Cardiac fibroblast (primary cell): Measurements from ENCODE around the gene ATP11C.

Source experiments
- DNase-seq, 2 donors: peaks; one replicate each; pipeline versions ENCODE4 v3.0.0 to v3.0.0-alpha.2; 2010; ENCODE audit warnings: low read depth in 2 of 2
- H3K4me3 ChIP-seq, 2 donors: replicated peaks in 1 of 2; 1 replicate in 1 of 2; 2 replicates in 1 of 2; pipeline ENCODE4 v1.5.1; 2011; ENCODE audit warnings: low read depth in 2 of 2, low read length in 2 of 2, mild to moderate bottlenecking in 2 of 2, moderate library complexity in 1 of 2
- CTCF ChIP-seq: IDR thresholded peaks from one replicate; pipeline ENCODE4 v1.5.1; 2011; ENCODE audit warnings: low read depth, mild to moderate bottlenecking, low read length, inconsistent platforms

ATP11C gene

GRCh38 chrX:139783030-139783429 is 149.8 kb downstream of the ATP11C start:
- no peak for DNase-seq
- H3K4me3 ChIP-seq: no peak overlapping the region
- TF ChIP-seq CTCF: no peak

GRCh38 chrX:139776599-139776998 is 156.3 kb downstream of the ATP11C start:
- TF ChIP-seq CTCF: no peak
- no peak for DNase-seq
- no peak overlapping the region for H3K4me3 ChIP-seq

GRCh38 chrX:139770366-139770765 is 162.5 kb downstream of the ATP11C start:
- DNase-seq: no peak
- H3K4me3 ChIP-seq: no peak overlapping the region
- no peak for TF ChIP-seq CTCF

GRCh38 chrX:139766545-139766983 is 166.3 kb downstream of the ATP11C start:
- DNase-seq: no peak
- no peak overlapping the region for H3K4me3 ChIP-seq
- TF ChIP-seq CTCF: no peak

- no peak overlapping the region for H3K4me3 ChIP-seq
- peak; percentile 78 to 87 for DNase-seq
- no peak for TF ChIP-seq CTCF
Measured at GRCh38 chrX:139762400-139763183, 170.3 kb downstream of the ATP11C start.

- peak; percentile 30 to 51 for DNase-seq
- TF ChIP-seq CTCF: peak; percentile 47
- no peak overlapping the region for H3K4me3 ChIP-seq
Measured at GRCh38 chrX:139759637-139760036, 173.2 kb downstream of the ATP11C start.
